Ishikawa (cell line): ENCODE data around the gene TP53TG5.

Experiments used
- CEBPB ChIP-seq: IDR thresholded peaks from 2 replicates; pipeline ENCODE4 v1.6.1; 2012
- CREB1 ChIP-seq: IDR thresholded peaks from 2 replicates; pipeline ENCODE4 v1.6.1; 2012; ENCODE audit warnings: low read depth
- EGR1 ChIP-seq: IDR thresholded peaks from 2 replicates; pipeline ENCODE4 v1.6.1; 2012
- EP300 ChIP-seq: IDR thresholded peaks from 2 replicates; pipeline ENCODE4 v1.6.1; 2012; ENCODE audit warnings: borderline replicate concordance
- FOXM1 ChIP-seq: IDR thresholded peaks from 2 replicates; pipeline ENCODE4 v1.6.1; 2012; ENCODE audit warnings: low read depth, borderline replicate concordance
- NFIC ChIP-seq: IDR thresholded peaks from 2 replicates; pipeline ENCODE4 v1.6.1; 2012
- RAD21 ChIP-seq: IDR thresholded peaks from 2 replicates; pipeline ENCODE4 v1.6.1; 2012; ENCODE audit warnings: low read depth
- TAF1 ChIP-seq: IDR thresholded peaks from 2 replicates; pipeline ENCODE4 v1.6.1; 2012; ENCODE audit warnings: low read depth, mild to moderate bottlenecking
- TCF12 ChIP-seq: IDR thresholded peaks from 2 replicates; pipeline ENCODE4 v1.6.1; 2012; ENCODE audit warnings: low read depth
- TEAD4 ChIP-seq: IDR thresholded peaks from 2 replicates; pipeline ENCODE4 v1.6.1; 2012
- YY1 ChIP-seq: IDR thresholded peaks from 2 replicates; pipeline ENCODE4 v1.6.1; 2012; ENCODE audit warnings: low read depth
- ZBTB7A ChIP-seq: IDR thresholded peaks from 2 replicates; pipeline ENCODE4 v1.6.1; 2012; ENCODE audit warnings: low read depth
- TF ChIP-seq, protein P1 (sequence below): IDR thresholded peaks from 2 replicates; pipeline ENCODE4 v1.6.1; 2012
- TF ChIP-seq, protein P2 (sequence below): IDR thresholded peaks from 2 replicates; pipeline ENCODE4 v1.6.1; 2012; ENCODE audit warnings: low read depth, mild to moderate bottlenecking
- TF ChIP-seq, protein P3 (sequence below): IDR thresholded peaks from 2 replicates; pipeline ENCODE4 v1.6.1; 2012

TP53TG5 gene

DNA sequence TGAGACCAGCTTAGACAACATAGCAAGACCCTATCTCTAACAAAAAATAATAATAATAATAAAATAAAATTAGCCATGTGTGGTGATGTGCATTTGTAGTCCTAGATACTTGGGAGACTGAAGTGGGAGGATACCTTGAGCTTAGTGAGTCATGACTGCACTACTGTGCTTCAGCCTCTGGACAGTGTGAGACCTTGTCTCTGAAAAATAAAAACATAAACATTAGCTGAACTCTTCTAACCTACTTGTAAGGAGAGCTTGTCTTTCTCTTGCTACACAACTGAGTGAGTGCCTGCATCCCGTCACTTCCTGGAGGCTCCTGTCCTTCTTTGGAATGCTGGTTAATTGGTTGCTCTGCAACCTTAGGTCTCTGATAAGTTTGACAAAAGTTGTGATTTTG is 24.8 kb upstream of the TP53TG5 start:
- TF ChIP-seq TAF1, result no peak
- no peak for TF ChIP-seq EGR1
- TF ChIP-seq CEBPB, result no peak
- TF ChIP-seq NFIC, result no peak
- no peak for TF ChIP-seq TEAD4
- TF ChIP-seq TCF12, result no peak

DNA sequence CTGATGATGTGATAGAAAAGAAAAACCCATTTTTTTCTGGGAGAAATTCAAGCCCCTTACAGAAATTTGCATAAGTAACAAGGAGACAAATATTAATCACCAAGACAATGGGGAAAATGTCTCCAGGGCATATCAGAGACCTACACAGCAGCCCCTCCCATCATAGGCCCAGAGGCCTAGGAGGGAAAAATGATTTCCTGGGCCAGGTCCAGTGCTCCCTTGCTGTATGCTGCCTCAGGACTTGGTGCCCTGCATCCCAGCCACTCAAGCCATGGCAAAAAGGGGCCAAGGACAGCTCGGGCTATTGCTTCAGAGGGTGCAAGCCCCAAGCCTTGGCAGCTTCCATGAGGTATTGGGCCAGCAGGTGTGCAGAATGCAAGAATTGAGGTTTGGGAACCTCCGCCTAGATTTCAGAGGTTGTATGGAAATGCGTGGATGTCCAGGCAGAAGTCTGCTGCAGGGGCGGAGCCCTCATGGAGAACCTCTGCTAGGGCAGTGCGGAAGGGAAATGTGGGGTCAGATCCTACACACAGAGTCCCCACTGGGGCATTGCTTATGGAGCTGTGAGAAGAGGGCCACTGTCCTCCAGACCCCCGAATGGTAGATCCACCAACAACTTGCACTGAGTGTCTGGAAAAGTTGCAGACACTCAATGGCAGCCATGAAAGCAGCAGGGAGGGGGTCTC is 22.4 kb upstream of the TP53TG5 start:
- TF ChIP-seq ZBTB7A, result no peak
- TF ChIP-seq FOXM1, result no peak
- TF ChIP-seq TAF1, result no peak
- TF ChIP-seq EGR1, result no peak
- no peak for TF ChIP-seq RAD21
- TF ChIP-seq, protein P1, sequence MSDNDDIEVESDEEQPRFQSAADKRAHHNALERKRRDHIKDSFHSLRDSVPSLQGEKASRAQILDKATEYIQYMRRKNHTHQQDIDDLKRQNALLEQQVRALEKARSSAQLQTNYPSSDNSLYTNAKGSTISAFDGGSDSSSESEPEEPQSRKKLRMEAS, result no peak
- TF ChIP-seq, protein P2, sequence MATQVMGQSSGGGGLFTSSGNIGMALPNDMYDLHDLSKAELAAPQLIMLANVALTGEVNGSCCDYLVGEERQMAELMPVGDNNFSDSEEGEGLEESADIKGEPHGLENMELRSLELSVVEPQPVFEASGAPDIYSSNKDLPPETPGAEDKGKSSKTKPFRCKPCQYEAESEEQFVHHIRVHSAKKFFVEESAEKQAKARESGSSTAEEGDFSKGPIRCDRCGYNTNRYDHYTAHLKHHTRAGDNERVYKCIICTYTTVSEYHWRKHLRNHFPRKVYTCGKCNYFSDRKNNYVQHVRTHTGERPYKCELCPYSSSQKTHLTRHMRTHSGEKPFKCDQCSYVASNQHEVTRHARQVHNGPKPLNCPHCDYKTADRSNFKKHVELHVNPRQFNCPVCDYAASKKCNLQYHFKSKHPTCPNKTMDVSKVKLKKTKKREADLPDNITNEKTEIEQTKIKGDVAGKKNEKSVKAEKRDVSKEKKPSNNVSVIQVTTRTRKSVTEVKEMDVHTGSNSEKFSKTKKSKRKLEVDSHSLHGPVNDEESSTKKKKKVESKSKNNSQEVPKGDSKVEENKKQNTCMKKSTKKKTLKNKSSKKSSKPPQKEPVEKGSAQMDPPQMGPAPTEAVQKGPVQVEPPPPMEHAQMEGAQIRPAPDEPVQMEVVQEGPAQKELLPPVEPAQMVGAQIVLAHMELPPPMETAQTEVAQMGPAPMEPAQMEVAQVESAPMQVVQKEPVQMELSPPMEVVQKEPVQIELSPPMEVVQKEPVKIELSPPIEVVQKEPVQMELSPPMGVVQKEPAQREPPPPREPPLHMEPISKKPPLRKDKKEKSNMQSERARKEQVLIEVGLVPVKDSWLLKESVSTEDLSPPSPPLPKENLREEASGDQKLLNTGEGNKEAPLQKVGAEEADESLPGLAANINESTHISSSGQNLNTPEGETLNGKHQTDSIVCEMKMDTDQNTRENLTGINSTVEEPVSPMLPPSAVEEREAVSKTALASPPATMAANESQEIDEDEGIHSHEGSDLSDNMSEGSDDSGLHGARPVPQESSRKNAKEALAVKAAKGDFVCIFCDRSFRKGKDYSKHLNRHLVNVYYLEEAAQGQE, result no peak
- no peak for TF ChIP-seq EP300
- TF ChIP-seq NFIC, result no peak
- TF ChIP-seq, protein P3, sequence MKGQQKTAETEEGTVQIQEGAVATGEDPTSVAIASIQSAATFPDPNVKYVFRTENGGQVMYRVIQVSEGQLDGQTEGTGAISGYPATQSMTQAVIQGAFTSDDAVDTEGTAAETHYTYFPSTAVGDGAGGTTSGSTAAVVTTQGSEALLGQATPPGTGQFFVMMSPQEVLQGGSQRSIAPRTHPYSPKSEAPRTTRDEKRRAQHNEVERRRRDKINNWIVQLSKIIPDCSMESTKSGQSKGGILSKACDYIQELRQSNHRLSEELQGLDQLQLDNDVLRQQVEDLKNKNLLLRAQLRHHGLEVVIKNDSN, result no peak
- TF ChIP-seq CREB1, result no peak
- no peak for TF ChIP-seq TEAD4
- TF ChIP-seq CEBPB, result no peak
- TF ChIP-seq TCF12, result no peak
- no peak for TF ChIP-seq YY1

DNA sequence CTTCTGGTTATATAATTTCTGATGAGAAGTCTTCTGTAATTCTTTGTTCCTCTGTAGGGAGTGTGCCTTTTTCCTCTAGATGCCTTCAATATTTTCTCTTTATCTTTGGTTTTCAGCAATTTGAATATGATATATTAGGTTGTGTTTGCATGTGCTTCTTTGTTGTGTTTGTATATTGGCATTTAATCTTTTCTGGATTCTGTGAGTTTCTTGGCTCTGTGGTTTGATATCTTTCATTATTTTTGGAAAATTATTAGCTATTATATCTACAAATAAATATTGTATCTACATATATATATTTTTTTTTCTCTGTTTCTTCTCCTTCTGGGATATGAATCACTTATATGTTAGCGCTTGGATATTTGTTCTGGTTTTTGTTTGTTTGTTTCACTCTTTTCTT is 20.9 kb upstream of the TP53TG5 start:
- TF ChIP-seq YY1 (no peak), FOXM1 (no peak), EP300 (no peak), EGR1 (no peak)
- TF ChIP-seq, protein P2, result no peak

DNA sequence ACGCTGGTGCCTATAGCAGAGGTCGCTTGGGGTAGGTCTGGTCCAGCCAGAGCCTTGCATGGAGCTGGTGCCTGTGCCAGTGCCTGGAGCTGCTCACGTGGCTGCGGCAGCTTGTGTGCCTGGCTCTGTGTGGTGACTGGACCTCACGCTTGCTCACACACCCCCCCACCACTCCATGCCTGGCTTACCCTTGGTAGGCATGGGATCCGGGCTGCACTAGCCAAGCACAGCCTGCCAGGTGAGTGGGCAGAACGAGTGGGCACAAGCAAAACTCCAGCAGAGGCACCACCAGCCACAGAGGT is 16.9 kb upstream of the TP53TG5 start:
- TF ChIP-seq FOXM1 (no peak), NFIC (no peak), TCF12 (no peak), TAF1 (no peak)

DNA sequence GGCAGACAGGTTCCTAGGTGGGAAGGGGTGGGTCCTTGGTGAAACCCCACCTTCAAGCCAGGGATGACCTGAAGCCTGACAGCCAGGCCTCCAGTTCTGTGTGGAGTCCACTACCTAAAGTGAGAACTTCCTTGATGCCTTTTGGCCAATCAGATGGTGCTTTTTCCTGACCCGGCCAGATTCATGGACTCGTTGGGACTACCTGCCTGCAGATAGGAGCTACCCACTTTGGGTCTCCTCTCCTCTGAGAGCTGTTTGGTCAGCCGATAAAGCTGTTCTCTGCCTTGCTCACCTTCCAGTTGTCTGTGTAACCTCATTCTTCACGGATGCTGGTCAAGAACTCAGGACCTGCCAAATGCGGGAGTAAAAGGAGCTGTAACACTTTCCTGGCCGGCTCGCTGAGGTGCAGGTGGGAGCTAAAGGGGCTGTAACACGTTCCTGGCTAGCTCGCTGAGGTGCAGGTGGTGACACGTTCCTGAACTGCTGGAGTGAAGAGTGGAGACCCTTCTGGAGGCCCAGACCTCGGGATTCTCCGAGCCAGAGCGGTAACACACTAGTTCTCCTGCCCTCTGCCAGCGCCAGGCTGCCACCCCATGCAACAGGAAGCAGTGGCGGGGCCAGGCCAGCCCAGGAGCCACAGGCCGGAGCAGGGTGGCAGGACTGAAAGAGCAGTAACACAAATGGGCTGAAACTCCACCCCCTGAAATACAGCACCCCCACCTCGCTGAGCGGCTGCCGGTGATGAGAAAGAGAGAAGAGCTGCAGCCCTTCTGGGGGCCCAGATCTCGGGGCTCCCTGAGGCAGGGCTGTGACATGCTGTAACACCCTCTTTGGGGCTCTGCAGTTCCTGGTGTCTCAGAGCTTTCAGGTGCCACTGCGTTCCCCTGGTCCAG is 16.3 kb upstream of the TP53TG5 start:
- no peak for TF ChIP-seq TCF12
- TF ChIP-seq ZBTB7A, result no peak
- no peak for TF ChIP-seq EGR1
- TF ChIP-seq FOXM1, result no peak
- TF ChIP-seq RAD21, result no peak
- TF ChIP-seq CEBPB, result no peak
- TF ChIP-seq EP300, result no peak
- TF ChIP-seq TEAD4, result no peak
- no peak for TF ChIP-seq NFIC
- no peak for TF ChIP-seq YY1
- TF ChIP-seq, protein P3, result no peak
- no peak for TF ChIP-seq TAF1
- TF ChIP-seq, protein P1, result no peak
- TF ChIP-seq, protein P2, result no peak
